Fibroblast of lung (primary cell): Measurements from ENCODE around the gene ASTN2.

Experiments
- CTCF ChIP-seq, 2 donors: IDR thresholded peaks in 1 of 2; conservative IDR thresholded peaks in 1 of 2; 1 replicate in 1 of 2; 2 replicates in 1 of 2; pipeline ENCODE4 v1.5.1; 2011 to 2012; ENCODE audit warnings: low read length in 2 of 2, control low read depth in 1 of 2, inconsistent platforms in 1 of 2, low read depth in 1 of 2, mild to moderate bottlenecking in 1 of 2
- EZH2 ChIP-seq: IDR thresholded peaks from 2 replicates; pipeline ENCODE4 v1.5.1; 2012; ENCODE audit warnings: low read length, control low read depth, mild to moderate bottlenecking; ENCODE audit errors: missing control alignments

DNA sequence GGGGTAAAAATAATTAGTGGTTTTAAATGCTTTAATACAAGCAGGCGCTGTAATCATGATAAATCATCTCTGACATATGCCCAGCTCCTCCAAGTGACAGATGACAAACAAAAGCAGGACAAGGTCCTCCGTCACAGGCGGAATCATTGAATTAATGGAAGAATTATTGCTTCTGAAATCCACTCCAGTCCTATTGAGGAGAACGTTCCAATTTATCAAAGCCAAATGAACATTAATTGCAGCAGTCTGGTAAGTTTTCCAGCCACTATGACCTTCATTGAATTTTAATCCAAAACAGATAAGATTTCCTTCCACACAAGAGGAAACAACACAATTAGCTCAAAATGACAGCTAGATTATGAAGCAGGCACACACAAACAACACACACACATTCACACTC lies 136.8 kb downstream of the ASTN2 start:
- TF ChIP-seq CTCF (conservative IDR thresholded peaks at IDR 0.05 in 1 of 2, IDR thresholded peaks at IDR 0.05 in 1 of 2; ENCODE audit: low read depth in 1 of 2, low read length in 2 of 2) (no peak), EZH2 (no peak)
